HEK293 (cell line): Measurements from ENCODE around the gene STAB2.
A peak's percentile ranks its signal among the peaks of the same experiment; 100 is the strongest.

Experiments used
- CTCF ChIA-PET: fragments of 350-600 bp; formaldehyde crosslinking; extraction: SDS; loops from one replicate; lab custom pipeline; 2021; ENCODE audit warnings: antibody characterized with exemption; lab: Yijun Ruan, JAX
- POLR2A ChIA-PET: fragments of 300-600 bp; formaldehyde crosslinking; extraction: SDS; loops from one replicate; lab custom pipeline; 2020; ENCODE audit warnings: antibody characterized with exemption, inconsistent platforms; lab: Yijun Ruan, JAX
- H3K27ac ChIP-seq: fragments of 200-500 bp; sonication (Bioruptor generic); 2 replicates; pipeline ENCODE4 v1.5.1; 2014; ENCODE audit warnings: low read depth, low read length, control low read depth, inconsistent platforms; ENCODE audit errors: extremely low read depth
- H3K36me3 ChIP-seq, 2 experiments: fragments of 200-500 bp in 1 of 2; sonication (Bioruptor generic) in 1 of 2; 1 replicate in 1 of 2; 2 replicates in 1 of 2; pipeline ENCODE4 v1.5.1; 2014 to 2017; ENCODE audit warnings: inconsistent platforms in 2 of 2, low read length in 2 of 2; ENCODE audit not compliant: control insufficient read depth in 2 of 2, insufficient read depth in 1 of 2
- H3K4me1 ChIP-seq: fragments of 200-500 bp; sonication (Bioruptor generic); 2 replicates; pipeline ENCODE4 v1.5.1; 2014; ENCODE audit warnings: mild to moderate bottlenecking, low read length, inconsistent platforms; ENCODE audit not compliant: control insufficient read depth, insufficient read depth
- H3K4me3 ChIP-seq: 2 replicates; pipeline ENCODE4 v1.5.1; 2011; ENCODE audit warnings: low read depth, mild to moderate bottlenecking, control low read depth, low read length, moderate library complexity
- H3K9me3 ChIP-seq: fragments of 200-500 bp; sonication (Bioruptor generic); 2 replicates; pipeline ENCODE4 v1.5.1; 2014; ENCODE audit warnings: low read depth, low read length, inconsistent platforms; ENCODE audit not compliant: control insufficient read depth, insufficient read depth
- FEZF1 ChIP-seq: fragments of 450-650 bp; formaldehyde crosslinking; IDR thresholded peaks from 2 replicates; pipeline ENCODE4 v1.5.1; 2016; ENCODE audit warnings: missing biosample characterization, missing genetic modification characterization
- HIC1 ChIP-seq: fragments of 450-650 bp; formaldehyde crosslinking; IDR thresholded peaks from 2 replicates; pipeline ENCODE4 v1.5.1; 2016; ENCODE audit warnings: missing biosample characterization, missing genetic modification characterization
- KLF16 ChIP-seq: fragments of 450-650 bp; formaldehyde crosslinking; IDR thresholded peaks from 2 replicates; pipeline ENCODE4 v1.5.1; 2017; ENCODE audit warnings: missing biosample characterization, missing genetic modification characterization
- MEIS1 ChIP-seq: sonication (generic); formaldehyde crosslinking; IDR thresholded peaks from 2 replicates; pipeline ENCODE4 v1.8.1; 2022; ENCODE audit warnings: missing genetic modification reagents, mild to moderate bottlenecking, borderline replicate concordance
- OVOL3 ChIP-seq: fragments of 450-650 bp; formaldehyde crosslinking; IDR thresholded peaks from 2 replicates; pipeline ENCODE4 v1.5.1; 2016; ENCODE audit warnings: missing biosample characterization, missing genetic modification characterization
- PRDM1 ChIP-seq: fragments of 450-650 bp; formaldehyde crosslinking; IDR thresholded peaks from 2 replicates; pipeline ENCODE4; 2016; ENCODE audit warnings: missing biosample characterization, missing genetic modification characterization
- RBAK ChIP-seq: fragments of 450-650 bp; formaldehyde crosslinking; IDR thresholded peaks from 2 replicates; pipeline ENCODE4 v1.5.1; 2016; ENCODE audit warnings: missing biosample characterization, missing genetic modification characterization
- SCRT1 ChIP-seq: fragments of 450-650 bp; formaldehyde crosslinking; IDR thresholded peaks from 2 replicates; pipeline ENCODE4 v1.5.1; 2016; ENCODE audit warnings: missing biosample characterization, missing genetic modification characterization, borderline replicate concordance
- SCRT2 ChIP-seq: fragments of 450-650 bp; formaldehyde crosslinking; IDR thresholded peaks from 2 replicates; pipeline ENCODE4 v1.5.1; 2016; ENCODE audit warnings: missing biosample characterization, missing genetic modification characterization
- ZBTB1 ChIP-seq: fragments of 450-650 bp; formaldehyde crosslinking; IDR thresholded peaks from 2 replicates; pipeline ENCODE4 v1.5.1; 2016; ENCODE audit warnings: missing biosample characterization, missing genetic modification characterization
- ZBTB17 ChIP-seq: fragments of 450-650 bp; formaldehyde crosslinking; IDR thresholded peaks from 2 replicates; pipeline ENCODE4 v1.5.1; 2016; ENCODE audit warnings: missing biosample characterization, missing genetic modification characterization
- ZBTB8A ChIP-seq: fragments of 450-650 bp; formaldehyde crosslinking; IDR thresholded peaks from 2 replicates; pipeline ENCODE4 v1.5.1; 2016; ENCODE audit warnings: missing biosample characterization, missing genetic modification characterization
- ZEB2 ChIP-seq: fragments of 450-650 bp; formaldehyde crosslinking; IDR thresholded peaks from 2 replicates; pipeline ENCODE4 v1.5.1; 2016; ENCODE audit warnings: missing biosample characterization, missing genetic modification characterization
- ZNF112 ChIP-seq: fragments of 450-650 bp; formaldehyde crosslinking; IDR thresholded peaks from 2 replicates; pipeline ENCODE4 v1.5.0; 2017; ENCODE audit warnings: missing biosample characterization, missing genetic modification characterization
- ZNF140 ChIP-seq: fragments of 450-650 bp; formaldehyde crosslinking; IDR thresholded peaks from 2 replicates; pipeline ENCODE4 v1.5.1; 2016; ENCODE audit warnings: missing biosample characterization, missing genetic modification characterization
- ZNF148 ChIP-seq: fragments of 450-650 bp; formaldehyde crosslinking; IDR thresholded peaks from 2 replicates; pipeline ENCODE4 v1.5.0; 2017; ENCODE audit warnings: missing biosample characterization, missing genetic modification characterization, borderline replicate concordance
- ZNF155 ChIP-seq: fragments of 450-650 bp; formaldehyde crosslinking; IDR thresholded peaks from 2 replicates; pipeline ENCODE4 v1.5.1; 2016; ENCODE audit warnings: missing biosample characterization, missing genetic modification characterization
- ZNF16 ChIP-seq: fragments of 450-650 bp; formaldehyde crosslinking; IDR thresholded peaks from 2 replicates; pipeline ENCODE4 v1.5.1; 2016; ENCODE audit warnings: low read depth, missing biosample characterization, missing genetic modification characterization
- ZNF169 ChIP-seq: fragments of 450-650 bp; formaldehyde crosslinking; IDR thresholded peaks from 2 replicates; pipeline ENCODE4 v1.5.1; 2016; ENCODE audit warnings: missing biosample characterization, missing genetic modification characterization
- ZNF184 ChIP-seq: fragments of 450-650 bp; IDR thresholded peaks from 2 replicates; pipeline ENCODE4 v1.5.1; 2018; ENCODE audit warnings: missing biosample characterization, mild to moderate bottlenecking, missing genetic modification characterization
- ZNF248 ChIP-seq: fragments of 450-650 bp; formaldehyde crosslinking; IDR thresholded peaks from 2 replicates; pipeline ENCODE4 v1.5.1; 2017; ENCODE audit warnings: missing biosample characterization, missing genetic modification characterization
- ZNF311 ChIP-seq: fragments of 450-650 bp; formaldehyde crosslinking; IDR thresholded peaks from 2 replicates; pipeline ENCODE4 v1.5.1; 2017; ENCODE audit warnings: missing biosample characterization, missing genetic modification characterization, borderline replicate concordance
- ZNF324 ChIP-seq: fragments of 450-650 bp; formaldehyde crosslinking; IDR thresholded peaks from 2 replicates; pipeline ENCODE4 v1.5.1; 2016; ENCODE audit warnings: missing biosample characterization, missing genetic modification characterization
- ZNF560 ChIP-seq: fragments of 450-650 bp; formaldehyde crosslinking; IDR thresholded peaks from 2 replicates; pipeline ENCODE4 v1.5.1; 2017; ENCODE audit warnings: missing biosample characterization, missing genetic modification characterization, borderline replicate concordance
- ZNF626 ChIP-seq: fragments of 450-650 bp; sonication (Bioruptor Pico); formaldehyde crosslinking; IDR thresholded peaks from 2 replicates; pipeline ENCODE4 v1.5.1; 2018; ENCODE audit warnings: missing biosample characterization, missing genetic modification characterization, inconsistent platforms
- ZNF639 ChIP-seq: fragments of 450-650 bp; formaldehyde crosslinking; IDR thresholded peaks from 2 replicates; pipeline ENCODE4 v1.5.1; 2016; ENCODE audit warnings: missing biosample characterization, missing genetic modification characterization
- ZNF792 ChIP-seq: fragments of 450-650 bp; formaldehyde crosslinking; IDR thresholded peaks from 2 replicates; pipeline ENCODE4 v1.5.1; 2016; ENCODE audit warnings: missing biosample characterization, missing genetic modification characterization
- ZNF830 ChIP-seq: fragments of 450-650 bp; IDR thresholded peaks from 2 replicates; pipeline ENCODE4 v1.5.0; 2018; ENCODE audit warnings: missing biosample characterization, missing genetic modification characterization, low read depth, mild to moderate bottlenecking, moderate library complexity

Gene STAB2

GRCh38 chr12:103677341-103677740 lies 90.3 kb downstream of the STAB2 start (continued):
- no peak for TF ChIP-seq ZNF140 (tag by site-specific recombination)
- TF ChIP-seq ZBTB8A (tag by site-specific recombination): no peak
- no peak for TF ChIP-seq ZNF560
- TF ChIP-seq ZNF626 (tag by site-specific recombination): no peak
- no peak for TF ChIP-seq ZNF311 (tag by site-specific recombination)

- no peak overlapping the region for H3K4me3 ChIP-seq
- H3K27ac ChIP-seq: no peak overlapping the region
- H3K36me3 ChIP-seq: no peaks in the 10 kb centered on the region
- no peak for TF ChIP-seq FEZF1 (tag by site-specific recombination)
- no peak for TF ChIP-seq ZNF155 (tag by site-specific recombination)
- TF ChIP-seq ZNF16: no peak
- TF ChIP-seq SCRT2: peak; percentile 66; the same call in 1 of the 2 replicates
- no peak for TF ChIP-seq ZNF184
- TF ChIP-seq MEIS1: no peak
- peak; percentile 65 for TF ChIP-seq SCRT1 (tag by site-specific recombination)
- TF ChIP-seq ZNF248 (tag by site-specific recombination): no peak
- H3K4me1 ChIP-seq: no peaks in the 10 kb centered on the region; the same call in 1 of the 2 replicates
- no peaks in the 10 kb centered on the region for H3K9me3 ChIP-seq
- ChIA-PET CTCF (interaction anchor here (1.8 kb wide), 1 partner anchor 45 kb away, joined by 7 read pairs; no protein-coding TSS in a partner anchor), POLR2A (no interaction called here)
Observed at GRCh38 chr12:103677905-103678304, 90.8 kb downstream of the STAB2 start.

GRCh38 chr12:103679421-103680170 lies 92.5 kb downstream of the STAB2 start:
- no peaks in the 10 kb centered on the region; the same call in 1 of the 2 replicates for H3K4me1 ChIP-seq
- no peak overlapping the region for H3K27ac ChIP-seq
- H3K9me3 ChIP-seq: no peaks in the 10 kb centered on the region
- ChIA-PET POLR2A (no interaction called here), CTCF (interaction anchor here (0.7 to 1.4 kb wide), 2 partner anchors 9 to 48 kb away, joined by 3 to 4 read pairs; no protein-coding TSS in a partner anchor)
- no peak overlapping the region for H3K4me3 ChIP-seq
- H3K36me3 ChIP-seq: no peaks in the 10 kb centered on the region
- TF ChIP-seq HIC1 (no peak), ZBTB17 (tag by site-specific recombination) (no peak), RBAK (tag by site-specific recombination) (no peak), ZNF169 (tag by site-specific recombination) (no peak), MEIS1 (no peak), ZBTB8A (tag by site-specific recombination) (no peak), ZNF324 (tag by site-specific recombination) (no peak), ZNF830 (tag by site-specific recombination) (no peak), KLF16 (no peak), ZBTB1 (tag by site-specific recombination) (no peak), ZNF112 (no peak), ZEB2 (tag by site-specific recombination) (no peak), ZNF792 (tag by site-specific recombination) (no peak), OVOL3 (tag by site-specific recombination) (no peak), ZNF639 (tag by site-specific recombination) (no peak), ZNF148 (no peak), PRDM1 (tag by site-specific recombination) (no peak)
